ENCODE data around the gene MTR.

DNA sequence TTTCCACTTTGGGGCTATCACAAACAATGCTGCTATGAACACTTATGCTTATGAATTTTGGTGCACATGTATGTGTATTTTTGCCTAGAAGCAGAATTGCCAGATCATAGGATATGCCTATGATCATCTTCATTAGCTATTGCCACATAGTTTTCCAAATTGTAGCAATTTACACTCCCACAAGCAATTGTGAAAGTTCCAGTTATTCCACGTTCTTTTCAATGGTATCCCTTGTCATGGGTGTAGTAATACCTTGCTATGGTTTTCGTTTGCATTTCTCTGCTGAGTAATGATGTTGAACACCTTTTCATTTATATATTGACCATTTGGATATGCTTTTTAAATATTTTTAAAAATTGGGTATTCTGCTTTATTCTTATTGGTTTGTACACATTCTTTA lies 82.6 kb downstream of the MTR start:
- TF ChIP-seq, protein P1, sequence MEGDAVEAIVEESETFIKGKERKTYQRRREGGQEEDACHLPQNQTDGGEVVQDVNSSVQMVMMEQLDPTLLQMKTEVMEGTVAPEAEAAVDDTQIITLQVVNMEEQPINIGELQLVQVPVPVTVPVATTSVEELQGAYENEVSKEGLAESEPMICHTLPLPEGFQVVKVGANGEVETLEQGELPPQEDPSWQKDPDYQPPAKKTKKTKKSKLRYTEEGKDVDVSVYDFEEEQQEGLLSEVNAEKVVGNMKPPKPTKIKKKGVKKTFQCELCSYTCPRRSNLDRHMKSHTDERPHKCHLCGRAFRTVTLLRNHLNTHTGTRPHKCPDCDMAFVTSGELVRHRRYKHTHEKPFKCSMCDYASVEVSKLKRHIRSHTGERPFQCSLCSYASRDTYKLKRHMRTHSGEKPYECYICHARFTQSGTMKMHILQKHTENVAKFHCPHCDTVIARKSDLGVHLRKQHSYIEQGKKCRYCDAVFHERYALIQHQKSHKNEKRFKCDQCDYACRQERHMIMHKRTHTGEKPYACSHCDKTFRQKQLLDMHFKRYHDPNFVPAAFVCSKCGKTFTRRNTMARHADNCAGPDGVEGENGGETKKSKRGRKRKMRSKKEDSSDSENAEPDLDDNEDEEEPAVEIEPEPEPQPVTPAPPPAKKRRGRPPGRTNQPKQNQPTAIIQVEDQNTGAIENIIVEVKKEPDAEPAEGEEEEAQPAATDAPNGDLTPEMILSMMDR (IDR thresholded peaks at IDR 0.05; ENCODE audit: insufficient read depth, low read depth, low read length): no peak
- TF ChIP-seq EZH2 (IDR thresholded peaks at IDR 0.05; ENCODE audit: insufficient read depth, low read length): no peak
